Measurements from ENCODE around the gene WDFY1.

- no peak for TF ChIP-seq CTCF (conservative IDR thresholded peaks at IDR 0.05)
- TF ChIP-seq ZFX (IDR thresholded peaks at IDR 0.05), result no peak
These were observed 56.9 kb downstream of the WDFY1 start for GRCh38 chr2:223888251-223888650.

Measured in C4-2B (cell line).